GM12875 (cell line): ENCODE measurements around the gene SP140L.

Source experiments
- H3K4me3 ChIP-seq: one replicate; pipeline ENCODE4 v1.5.1; 2011; ENCODE audit warnings: low read depth, low read length, control low read depth
- TF ChIP-seq, protein P1 (sequence below): IDR thresholded peaks from 2 replicates; pipeline ENCODE4 v1.5.1; 2011; ENCODE audit warnings: low read depth, mild to moderate bottlenecking, control low read depth, inconsistent platforms, low read length, moderate library complexity, borderline replicate concordance; ENCODE audit not compliant: insufficient read depth

SP140L gene

DNA sequence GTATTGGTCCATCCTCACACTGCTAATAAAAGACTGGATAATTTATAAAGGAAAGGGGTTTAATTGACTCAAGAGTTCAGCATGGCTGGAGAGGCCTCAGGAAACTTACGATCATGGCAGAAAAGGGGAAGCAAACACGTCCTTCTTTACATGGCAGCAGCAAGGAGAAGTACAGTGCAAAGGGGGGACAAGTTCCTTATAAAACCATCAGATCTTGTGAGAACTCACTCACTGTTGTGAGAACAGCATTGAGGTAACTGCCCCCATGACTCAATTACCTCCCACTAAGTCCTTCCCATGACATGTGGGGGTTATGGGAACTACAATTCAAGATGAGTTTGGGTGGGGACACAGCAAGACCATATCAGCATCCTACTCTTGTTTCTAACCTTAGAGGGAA is 126.0 kb downstream of the SP140L start:
- H3K4me3 ChIP-seq, result no peak overlapping the region
- TF ChIP-seq, protein P1, sequence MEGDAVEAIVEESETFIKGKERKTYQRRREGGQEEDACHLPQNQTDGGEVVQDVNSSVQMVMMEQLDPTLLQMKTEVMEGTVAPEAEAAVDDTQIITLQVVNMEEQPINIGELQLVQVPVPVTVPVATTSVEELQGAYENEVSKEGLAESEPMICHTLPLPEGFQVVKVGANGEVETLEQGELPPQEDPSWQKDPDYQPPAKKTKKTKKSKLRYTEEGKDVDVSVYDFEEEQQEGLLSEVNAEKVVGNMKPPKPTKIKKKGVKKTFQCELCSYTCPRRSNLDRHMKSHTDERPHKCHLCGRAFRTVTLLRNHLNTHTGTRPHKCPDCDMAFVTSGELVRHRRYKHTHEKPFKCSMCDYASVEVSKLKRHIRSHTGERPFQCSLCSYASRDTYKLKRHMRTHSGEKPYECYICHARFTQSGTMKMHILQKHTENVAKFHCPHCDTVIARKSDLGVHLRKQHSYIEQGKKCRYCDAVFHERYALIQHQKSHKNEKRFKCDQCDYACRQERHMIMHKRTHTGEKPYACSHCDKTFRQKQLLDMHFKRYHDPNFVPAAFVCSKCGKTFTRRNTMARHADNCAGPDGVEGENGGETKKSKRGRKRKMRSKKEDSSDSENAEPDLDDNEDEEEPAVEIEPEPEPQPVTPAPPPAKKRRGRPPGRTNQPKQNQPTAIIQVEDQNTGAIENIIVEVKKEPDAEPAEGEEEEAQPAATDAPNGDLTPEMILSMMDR, result no peak
